BJ (cell line): ENCODE data around the gene G6PC3. TPM values are rescaled to one million over a fixed set of nuclear protein-coding genes. Genes with fewer than 3 reads are reported as not detected.
A peak's percentile ranks its signal among the peaks of the same experiment; 100 is the strongest.

Source experiments
- CTCF ChIA-PET: fragments of 350-600 bp; formaldehyde crosslinking; extraction: SDS; loops from one replicate; lab custom pipeline; 2021; ENCODE audit warnings: antibody characterized with exemption, inconsistent platforms; lab: Yijun Ruan, JAX
- POLR2A ChIA-PET: fragments of 300-600 bp; sonication (Branson Sonifier 250); formaldehyde crosslinking; extraction: SDS; loops from one replicate; lab custom pipeline; 2021; ENCODE audit warnings: antibody characterized with exemption; lab: Charles Lee
- DNase-seq: peaks from one replicate; pipeline ENCODE4 v3.0.0-alpha.2; 2011; ENCODE audit warnings: low read depth
- H3K27me3 ChIP-seq: 2 replicates; pipeline ENCODE4 v1.6.0; 2011; ENCODE audit warnings: low read length; ENCODE audit not compliant: control insufficient read depth, insufficient read depth
- H3K36me3 ChIP-seq: 2 replicates; pipeline ENCODE4 v1.5.1; 2011; ENCODE audit warnings: low read length; ENCODE audit not compliant: control insufficient read depth, insufficient read depth
- H3K4me3 ChIP-seq: 2 replicates; pipeline ENCODE4 v1.5.1; 2011; ENCODE audit warnings: low read depth, mild to moderate bottlenecking, control low read depth, low read length
- polyA plus RNA-seq: library from polyadenylated mRNA; depleted of rRNA; stranded (reverse); fragments of >200 nt; gene quantifications from 2 replicates; pipeline ENCODE4 v1.2.3, GENCODE V29; 2011
- TF ChIP-seq, protein P1 (sequence below): IDR thresholded peaks from 2 replicates; pipeline ENCODE4 v1.5.1; 2011; ENCODE audit warnings: low read depth, mild to moderate bottlenecking, control low read depth, inconsistent platforms, low read length, moderate library complexity; ENCODE audit not compliant: insufficient read depth

Gene G6PC3
- polyA plus RNA-seq, 1 experiment, result 151 TPM

GRCh38 chr17:44082256-44082927, 11.9 kb downstream of the G6PC3 start:
- ChIA-PET POLR2A (no interaction called here), CTCF (interaction anchor here (0.8 to 3.5 kb wide), 3 partner anchors 8 to 138 kb away, joined by 3 to 20 read pairs (median 5); no protein-coding TSS in a partner anchor)
- no peaks in the 10 kb centered on the region for H3K27me3 ChIP-seq
- H3K36me3 ChIP-seq, result peaks cover 51% of the 10 kb centered on the region
- H3K4me3 ChIP-seq, result no peak overlapping the region
- no peak for DNase-seq
- TF ChIP-seq, protein P1, sequence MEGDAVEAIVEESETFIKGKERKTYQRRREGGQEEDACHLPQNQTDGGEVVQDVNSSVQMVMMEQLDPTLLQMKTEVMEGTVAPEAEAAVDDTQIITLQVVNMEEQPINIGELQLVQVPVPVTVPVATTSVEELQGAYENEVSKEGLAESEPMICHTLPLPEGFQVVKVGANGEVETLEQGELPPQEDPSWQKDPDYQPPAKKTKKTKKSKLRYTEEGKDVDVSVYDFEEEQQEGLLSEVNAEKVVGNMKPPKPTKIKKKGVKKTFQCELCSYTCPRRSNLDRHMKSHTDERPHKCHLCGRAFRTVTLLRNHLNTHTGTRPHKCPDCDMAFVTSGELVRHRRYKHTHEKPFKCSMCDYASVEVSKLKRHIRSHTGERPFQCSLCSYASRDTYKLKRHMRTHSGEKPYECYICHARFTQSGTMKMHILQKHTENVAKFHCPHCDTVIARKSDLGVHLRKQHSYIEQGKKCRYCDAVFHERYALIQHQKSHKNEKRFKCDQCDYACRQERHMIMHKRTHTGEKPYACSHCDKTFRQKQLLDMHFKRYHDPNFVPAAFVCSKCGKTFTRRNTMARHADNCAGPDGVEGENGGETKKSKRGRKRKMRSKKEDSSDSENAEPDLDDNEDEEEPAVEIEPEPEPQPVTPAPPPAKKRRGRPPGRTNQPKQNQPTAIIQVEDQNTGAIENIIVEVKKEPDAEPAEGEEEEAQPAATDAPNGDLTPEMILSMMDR, result no peak

- H3K4me3 ChIP-seq, result no peak overlapping the region
- TF ChIP-seq, protein P1, result no peak
- no peak for DNase-seq
- H3K27me3 ChIP-seq, result no peaks in the 10 kb centered on the region
- peaks cover 48% of the 10 kb centered on the region for H3K36me3 ChIP-seq
- POLR2A ChIA-PET, result no interaction called here
- CTCF ChIA-PET, result interaction anchor here (0.6 to 3.5 kb wide), 9 partner anchors 9 to 249 kb away, joined by 3 to 20 read pairs (median 5); partner anchors contain the start of gene HDAC5
These were observed 12.8 kb downstream of the G6PC3 start for GRCh38 chr17:44083250-44083849.

DNA sequence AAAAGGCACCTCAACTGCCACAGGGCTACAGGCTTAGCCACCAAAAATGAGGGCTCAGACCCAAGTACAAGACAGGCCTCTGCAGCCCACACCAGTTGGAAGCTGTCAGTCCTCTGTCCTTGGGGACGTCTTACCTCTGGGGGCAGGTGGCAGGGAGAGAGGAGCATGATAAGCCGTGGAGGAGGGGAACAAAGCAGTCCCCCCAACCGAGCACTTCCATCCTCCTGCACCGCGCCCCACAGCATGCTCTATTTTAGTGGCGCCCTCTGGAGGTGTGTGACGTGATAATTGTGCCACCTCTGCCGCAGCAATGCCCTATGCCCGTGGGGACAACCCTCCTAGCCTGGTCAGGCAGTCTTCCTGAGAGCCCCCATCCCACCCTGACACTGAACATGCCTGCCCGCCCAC, 13.6 kb downstream of the G6PC3 start:
- POLR2A ChIA-PET, result no interaction called here
- no peak for DNase-seq
- Histone ChIP-seq H3K36me3 (peaks cover 42% of the 10 kb centered on the region), H3K27me3 (no peaks in the 10 kb centered on the region), H3K4me3 (no peak overlapping the region)
- CTCF ChIA-PET, result interaction anchor here (1.2 to 3.5 kb wide), 8 partner anchors 10 to 53 kb away, joined by 3 to 20 read pairs (median 6); partner anchors contain the start of gene HDAC5
- TF ChIP-seq, protein P1, result peak; percentile 32; the same call in 1 of the 2 replicates

- ChIA-PET POLR2A (no interaction called here), CTCF (interaction anchor here (2.2 to 3.5 kb wide), 3 partner anchors 10 to 30 kb away, joined by 6 to 20 read pairs (median 7); no protein-coding TSS in a partner anchor)
- Histone ChIP-seq H3K4me3 (no peak overlapping the region), H3K27me3 (no peaks in the 10 kb centered on the region), H3K36me3 (peaks cover 39% of the 10 kb centered on the region)
- DNase-seq, result no peak
- TF ChIP-seq, protein P1, result no peak
These were observed 14.4 kb downstream of the G6PC3 start for GRCh38 chr17:44084921-44085320.

DNA sequence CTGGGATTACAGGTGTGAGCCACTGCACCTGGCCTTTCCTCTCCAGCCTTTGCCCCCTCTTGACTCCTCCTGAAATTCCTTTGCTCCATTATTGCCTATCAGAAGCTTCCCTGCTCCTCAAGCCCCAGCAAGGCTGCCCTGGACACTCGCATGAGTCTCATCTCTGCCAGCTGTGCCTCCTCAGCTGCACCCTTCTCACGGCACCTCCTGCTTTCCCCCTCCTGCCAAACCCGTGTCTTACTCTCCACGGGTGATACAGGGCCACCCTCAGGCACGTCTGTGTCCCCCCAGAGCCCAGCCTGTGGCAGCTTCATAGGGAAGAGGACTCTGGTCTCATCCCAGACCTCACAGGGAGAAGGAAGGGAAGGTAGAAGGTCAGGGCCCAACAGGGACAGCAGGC, 15.4 kb downstream of the G6PC3 start:
- POLR2A ChIA-PET, result no interaction called here

More for the DNA sequence above, 15.4 kb downstream of the G6PC3 start:
- Histone ChIP-seq H3K27me3 (no peaks in the 10 kb centered on the region), H3K36me3 (peaks cover 30% of the 10 kb centered on the region), H3K4me3 (no peak overlapping the region)
- TF ChIP-seq, protein P1, result no peak
- DNase-seq, result no peak
- CTCF ChIA-PET, result interaction anchor here (0.9 to 3.5 kb wide), 7 partner anchors 11 to 57 kb away, joined by 3 to 20 read pairs (median 6); no protein-coding TSS in a partner anchor
